ENCODE data around the gene IL23R.

IL23R gene

DNA sequence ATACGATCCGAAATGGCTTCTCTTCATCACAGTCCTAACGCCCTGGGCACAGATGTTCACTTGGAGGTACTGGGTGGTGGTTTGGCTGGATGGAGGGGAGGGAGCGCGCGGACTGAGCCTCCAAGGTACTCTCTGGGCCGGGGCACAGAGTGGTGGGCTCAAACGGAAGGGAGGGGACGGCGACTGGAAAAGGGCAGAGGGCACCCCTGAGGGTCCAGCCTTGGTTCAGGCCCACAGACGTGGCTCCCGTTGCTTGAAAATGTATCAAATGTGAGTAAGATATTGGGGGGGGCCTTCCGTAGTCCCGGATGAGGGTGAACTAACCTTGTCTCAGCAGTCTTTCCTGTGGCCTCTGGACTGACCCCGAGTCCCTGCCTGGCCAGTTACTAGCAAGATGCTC is 141.9 kb downstream of the IL23R start:
- no peak for DNase-seq
